MM.1S (cell line): ENCODE data around the gene SIRT2.

ENCODE experiments used
- CTCF ChIP-seq: fragments of 300-600 bp; sonication (generic); IDR thresholded peaks from 2 replicates; pipeline ENCODE4 v1.5.1; 2016; ENCODE audit warnings: antibody characterized with exemption, low read length, mixed read lengths
- EZH2 ChIP-seq: fragments of 300-600 bp; sonication (generic); optimal IDR thresholded peaks from 2 replicates; pipeline ENCODE3; 2017; ENCODE audit warnings: low read depth, mild to moderate bottlenecking, antibody characterized with exemption, low read length, mixed read lengths
- EZH2phosphoT487 ChIP-seq: fragments of 300-600 bp; sonication (generic); IDR thresholded peaks from 2 replicates; pipeline ENCODE4 v1.6.1; 2018; ENCODE audit warnings: antibody characterized with exemption, low read length

GRCh38 chr19:38918526-38918925 is 19.1 kb upstream of the SIRT2 start:
- no peak for TF ChIP-seq CTCF
- TF ChIP-seq EZH2: no peak
- no peak for TF ChIP-seq EZH2phosphoT487
